Suprapubic skin (tissue), 4 donors: ENCODE results near the gene DRD1. TPM values are rescaled to one million over a fixed set of nuclear protein-coding genes. Genes with fewer than 3 reads are reported as not detected.
A peak's percentile ranks its signal among the peaks of the same experiment; 100 is the strongest.

Experiments
- DNase-seq, 2 donors: peaks; one replicate each; pipeline ENCODE4 v3.0.0-alpha.2; 2019; ENCODE audit warnings: low spot score in 2 of 2
- H3K27ac ChIP-seq: fragments of 200-600 bp; sonication (generic); one replicate; pipeline ENCODE4 v1.5.1; 2019
- H3K27me3 ChIP-seq: fragments of 200-600 bp; sonication (generic); one replicate; pipeline ENCODE4 v1.5.1; 2019
- H3K36me3 ChIP-seq: fragments of 200-600 bp; sonication (generic); one replicate; pipeline ENCODE4 v1.5.1; 2019
- H3K4me1 ChIP-seq: fragments of 200-600 bp; sonication (generic); one replicate; pipeline ENCODE4 v1.5.1; 2019
- H3K4me3 ChIP-seq: fragments of 200-600 bp; sonication (generic); one replicate; pipeline ENCODE4 v1.5.1; 2019; ENCODE audit warnings: mild to moderate bottlenecking
- H3K9me3 ChIP-seq: fragments of 200-600 bp; sonication (generic); one replicate; pipeline ENCODE4 v1.5.1; 2019
- CTCF ChIP-seq, 2 donors: fragments of 200-600 bp in 1 of 2; fragments of 450-650 bp in 1 of 2; sonication (generic) in 1 of 2; IDR thresholded peaks; one replicate each; pipeline ENCODE4 v1.5.1; 2016 to 2019; ENCODE audit warnings: antibody characterized with exemption in 2 of 2, mild to moderate bottlenecking in 1 of 2, moderate library complexity in 1 of 2
- EP300 ChIP-seq: sonication (generic); formaldehyde crosslinking; IDR thresholded peaks from one replicate; pipeline ENCODE4 v1.6.1; 2017; ENCODE audit warnings: antibody characterized with exemption
- POLR2A ChIP-seq, 2 donors: fragments of 450-650 bp; IDR thresholded peaks; one replicate each; pipeline ENCODE4 v1.6.1; 2017; ENCODE audit warnings: antibody characterized with exemption in 2 of 2, mild to moderate bottlenecking in 2 of 2, moderate library complexity in 2 of 2
- POLR2AphosphoS5 ChIP-seq, 3 donors: sonication (generic); formaldehyde crosslinking; IDR thresholded peaks; one replicate each; pipeline ENCODE4 v1.6.1; 2017; ENCODE audit warnings: antibody characterized with exemption in 3 of 3
- WGBS: methylation state at CpG from one replicate; pipeline ENCODE4 v1.1.5; 2018; 5-methylcytosine and 5-hydroxymethylcytosine counted together
- total RNA-seq, 4 donors: library from RNA; depleted of rRNA; stranded (reverse); fragments of >200 nt; gene quantifications; one replicate each; pipeline ENCODE4 v1.1.0, GENCODE V29; 2016

Gene DRD1
- total RNA-seq, 4 donors from 2014 or later, result 0.42 TPM; not detected in 3

GRCh38 chr5:175444905-175445456, 999 bp upstream of the DRD1 start:
- Histone ChIP-seq H3K4me3 (peak overlapping the region; percentile 35), H3K27ac (no peak overlapping the region), H3K4me1 (peaks cover 19% of the 10 kb centered on the region), H3K9me3 (no peaks in the 10 kb centered on the region), H3K36me3 (no peaks in the 10 kb centered on the region), H3K27me3 (peaks cover 62% of the 10 kb centered on the region)
- TF ChIP-seq CTCF (IDR thresholded peaks at IDR 0.05) (no peak), POLR2AphosphoS5 (IDR thresholded peaks at IDR 0.05) (no peak), POLR2A (IDR thresholded peaks at IDR 0.05) (no peak), EP300 (no peak)
- no peak for DNase-seq
- WGBS, result 26% methylated on average over 31 of the region's 37 CpGs

GRCh38 chr5:175443514-175444059, 395 bp downstream of the DRD1 start:
- TF ChIP-seq POLR2AphosphoS5 (IDR thresholded peaks at IDR 0.05), result no peak
- TF ChIP-seq CTCF (IDR thresholded peaks at IDR 0.05), result no peak
- no peak for TF ChIP-seq POLR2A (IDR thresholded peaks at IDR 0.05)
- TF ChIP-seq EP300, result no peak
- 14% methylated on average over 15 of the region's 29 CpGs for WGBS
- H3K4me1 ChIP-seq, result peaks cover 19% of the 10 kb centered on the region
- H3K27ac ChIP-seq, result no peak overlapping the region
- H3K27me3 ChIP-seq, result peaks cover 62% of the 10 kb centered on the region
- DNase-seq, result no peak
- no peaks in the 10 kb centered on the region for H3K36me3 ChIP-seq
- H3K4me3 ChIP-seq, result peak overlapping the region; percentile 35
- no peaks in the 10 kb centered on the region for H3K9me3 ChIP-seq

GRCh38 chr5:175438234-175438857, 5.6 kb downstream of the DRD1 start:
- TF ChIP-seq CTCF (IDR thresholded peaks at IDR 0.05) (no peak), POLR2A (IDR thresholded peaks at IDR 0.05) (no peak), POLR2AphosphoS5 (IDR thresholded peaks at IDR 0.05) (no peak), EP300 (no peak)
- Histone ChIP-seq H3K27me3 (peaks cover 23% of the 10 kb centered on the region), H3K9me3 (no peaks in the 10 kb centered on the region), H3K4me3 (no peak overlapping the region), H3K27ac (no peak overlapping the region), H3K36me3 (no peaks in the 10 kb centered on the region), H3K4me1 (no peaks in the 10 kb centered on the region)
- DNase-seq, result no peak
- WGBS, result 79% methylated on average over 3 of the region's 3 CpGs

- no peak for DNase-seq
- no peaks in the 10 kb centered on the region for H3K9me3 ChIP-seq
- no peaks in the 10 kb centered on the region for H3K36me3 ChIP-seq
- TF ChIP-seq POLR2AphosphoS5 (IDR thresholded peaks at IDR 0.05) (no peak), CTCF (IDR thresholded peaks at IDR 0.05) (no peak), POLR2A (IDR thresholded peaks at IDR 0.05) (no peak), EP300 (no peak)
- H3K4me3 ChIP-seq, result no peak overlapping the region
- H3K27me3 ChIP-seq, result peaks cover 4% of the 10 kb centered on the region
- H3K27ac ChIP-seq, result no peak overlapping the region
- WGBS, result 62% methylated on average over 8 of the region's 8 CpGs
- H3K4me1 ChIP-seq, result no peaks in the 10 kb centered on the region
Observed at GRCh38 chr5:175436359-175436758, 7.6 kb downstream of the DRD1 start.

GRCh38 chr5:175434800-175435199, 9.2 kb downstream of the DRD1 start:
- DNase-seq, result no peak
- Histone ChIP-seq H3K4me1 (no peaks in the 10 kb centered on the region), H3K27ac (no peak overlapping the region), H3K4me3 (no peak overlapping the region), H3K36me3 (no peaks in the 10 kb centered on the region), H3K27me3 (peaks cover 3% of the 10 kb centered on the region), H3K9me3 (no peaks in the 10 kb centered on the region)
- WGBS, result 77% methylated on average over 6 of the region's 6 CpGs
- no peak for TF ChIP-seq CTCF (IDR thresholded peaks at IDR 0.05)
- no peak for TF ChIP-seq POLR2AphosphoS5 (IDR thresholded peaks at IDR 0.05)
- TF ChIP-seq POLR2A (IDR thresholded peaks at IDR 0.05), result no peak
- no peak for TF ChIP-seq EP300
